GM12892 (cell line): ENCODE measurements around the gene CEP72.

Experiments
- POLR2A ChIP-seq: IDR thresholded peaks from 2 replicates; pipeline ENCODE4 v1.6.1; 2011; ENCODE audit warnings: low read depth, low read length, control low read depth
- POLR2AphosphoS5 ChIP-seq: IDR thresholded peaks from 2 replicates; pipeline ENCODE4 v1.6.1; 2011; ENCODE audit warnings: low read depth, low read length, control low read depth
- TAF1 ChIP-seq: IDR thresholded peaks from 2 replicates; pipeline ENCODE4 v1.6.1; 2011; ENCODE audit warnings: low read depth, mild to moderate bottlenecking, control low read depth, low read length, borderline replicate concordance

GRCh38 chr5:665956-666711, 54.0 kb downstream of the CEP72 start:
- TF ChIP-seq POLR2A (no peak), POLR2AphosphoS5 (no peak), TAF1 (no peak)
